Middle frontal gyrus (tissue), 1 donor: ENCODE results near the gene MCC.

ENCODE experiments used
- DNase-seq: peaks from one replicate; pipeline ENCODE4 v3.0.0-alpha.2; 2015; ENCODE audit warnings: low spot score; ENCODE audit errors: extremely low spot score

Gene MCC

GRCh38 chr5:113061846-113062780 is 426.1 kb downstream of the MCC start:
- DNase-seq: no peak

GRCh38 chr5:113060408-113061025 is 427.7 kb downstream of the MCC start:
- DNase-seq: no peak

- no peak for DNase-seq
These were observed 428.8 kb downstream of the MCC start for GRCh38 chr5:113059232-113060040.

- no peak for DNase-seq
These were observed 429.5 kb downstream of the MCC start for GRCh38 chr5:113058706-113059226.

GRCh38 chr5:113058269-113058668 is 430.0 kb downstream of the MCC start:
- no peak for DNase-seq

GRCh38 chr5:113057557-113057984 is 430.7 kb downstream of the MCC start:
- DNase-seq: no peak

GRCh38 chr5:113056988-113057387 is 431.3 kb downstream of the MCC start:
- DNase-seq: no peak

- DNase-seq: no peak
These were observed 433.4 kb downstream of the MCC start for GRCh38 chr5:113054899-113055298.

GRCh38 chr5:113053511-113053995 is 434.7 kb downstream of the MCC start:
- no peak for DNase-seq

GRCh38 chr5:113052041-113052795 is 436.0 kb downstream of the MCC start:
- DNase-seq: no peak

GRCh38 chr5:113050721-113051382 is 437.4 kb downstream of the MCC start:
- DNase-seq: peak; percentile 22

GRCh38 chr5:113048931-113049330 is 439.3 kb downstream of the MCC start:
- DNase-seq: no peak

GRCh38 chr5:113047733-113048652 is 440.3 kb downstream of the MCC start:
- no peak for DNase-seq

GRCh38 chr5:113047234-113047633 is 441.0 kb downstream of the MCC start:
- no peak for DNase-seq

GRCh38 chr5:113044776-113045465 is 443.3 kb downstream of the MCC start:
- no peak for DNase-seq

- no peak for DNase-seq
These were observed 444.7 kb downstream of the MCC start for GRCh38 chr5:113043491-113043931.

- no peak for DNase-seq
These were observed 445.6 kb downstream of the MCC start for GRCh38 chr5:113042491-113043243.
